RKO (cell line): ENCODE measurements around the gene ADGRD1.

Experiments
- DNase-seq: peaks from one replicate; pipeline ENCODE4 v3.0.0-alpha.2; 2016; ENCODE audit warnings: low spot score

ADGRD1 gene

GRCh38 chr12:131042834-131043245, 89.1 kb downstream of the ADGRD1 start:
- DNase-seq, result no peak

- no peak for DNase-seq
These were observed 89.7 kb downstream of the ADGRD1 start for GRCh38 chr12:131043401-131043871.

GRCh38 chr12:131044136-131044535, 90.4 kb downstream of the ADGRD1 start:
- no peak for DNase-seq

- peak; percentile 45 for DNase-seq
These were observed 91.2 kb downstream of the ADGRD1 start for GRCh38 chr12:131044760-131045381.

- DNase-seq, result no peak
These were observed 92.2 kb downstream of the ADGRD1 start for GRCh38 chr12:131045705-131046460.

GRCh38 chr12:131046813-131047788, 93.4 kb downstream of the ADGRD1 start:
- no peak for DNase-seq

GRCh38 chr12:131047789-131048610, 94.3 kb downstream of the ADGRD1 start:
- no peak for DNase-seq

- DNase-seq, result no peak
These were observed 94.9 kb downstream of the ADGRD1 start for GRCh38 chr12:131048611-131048990.

- no peak for DNase-seq
These were observed 95.3 kb downstream of the ADGRD1 start for GRCh38 chr12:131049002-131049401.

GRCh38 chr12:131049549-131050339, 96.0 kb downstream of the ADGRD1 start:
- DNase-seq, result no peak

GRCh38 chr12:131050463-131051154, 96.9 kb downstream of the ADGRD1 start:
- no peak for DNase-seq

GRCh38 chr12:131051155-131051473, 97.4 kb downstream of the ADGRD1 start:
- no peak for DNase-seq

GRCh38 chr12:131052063-131052781, 98.5 kb downstream of the ADGRD1 start:
- no peak for DNase-seq

- no peak for DNase-seq
These were observed 99.2 kb downstream of the ADGRD1 start for GRCh38 chr12:131052929-131053328.

GRCh38 chr12:131053567-131053966, 99.9 kb downstream of the ADGRD1 start:
- no peak for DNase-seq

- no peak for DNase-seq
These were observed 100.8 kb downstream of the ADGRD1 start for GRCh38 chr12:131054345-131055092.

GRCh38 chr12:131055093-131055465, 101.4 kb downstream of the ADGRD1 start:
- no peak for DNase-seq

GRCh38 chr12:131055596-131056233, 102.0 kb downstream of the ADGRD1 start:
- no peak for DNase-seq
